GM23338 (cell line): Measurements from ENCODE around the gene RAB40A.

ENCODE experiments used
- EZH2 ChIP-seq: fragments of 200-600 bp; sonication (generic); IDR thresholded peaks from one replicate; pipeline ENCODE4 v1.8.0; 2017; ENCODE audit warnings: antibody characterized with exemption, mild to moderate bottlenecking, low read depth; ENCODE audit not compliant: unreplicated experiment
- EZH2phosphoT487 ChIP-seq: fragments of 200-600 bp; sonication (generic); IDR thresholded peaks from one replicate; pipeline ENCODE4 v1.8.1; 2018; ENCODE audit warnings: antibody characterized with exemption; ENCODE audit not compliant: unreplicated experiment
- POLR2AphosphoS5 ChIP-seq: IDR thresholded peaks from 2 replicates; pipeline ENCODE4 v1.6.1; 2016; ENCODE audit warnings: antibody characterized with exemption, low read depth
- STAT1 ChIP-seq: IDR thresholded peaks from one replicate; pipeline ENCODE4 v1.6.1; 2016; ENCODE audit warnings: antibody characterized with exemption; ENCODE audit not compliant: unreplicated experiment
- TF ChIP-seq, protein P1 (sequence below), 2 experiments: fragments of 200-600 bp in 1 of 2; sonication (generic) in 1 of 2; conservative IDR thresholded peaks; 2 replicates each; pipeline versions ENCODE4 v1.5.1 to v1.6.1; 2016 to 2017; ENCODE audit warnings: antibody characterized with exemption in 2 of 2, low read depth in 2 of 2, mild to moderate bottlenecking in 2 of 2, moderate library complexity in 1 of 2
- TF ChIP-seq, protein P2 (sequence below): IDR thresholded peaks from one replicate; pipeline ENCODE4 v1.6.1; 2018; ENCODE audit warnings: antibody characterized with exemption; ENCODE audit not compliant: unreplicated experiment

DNA sequence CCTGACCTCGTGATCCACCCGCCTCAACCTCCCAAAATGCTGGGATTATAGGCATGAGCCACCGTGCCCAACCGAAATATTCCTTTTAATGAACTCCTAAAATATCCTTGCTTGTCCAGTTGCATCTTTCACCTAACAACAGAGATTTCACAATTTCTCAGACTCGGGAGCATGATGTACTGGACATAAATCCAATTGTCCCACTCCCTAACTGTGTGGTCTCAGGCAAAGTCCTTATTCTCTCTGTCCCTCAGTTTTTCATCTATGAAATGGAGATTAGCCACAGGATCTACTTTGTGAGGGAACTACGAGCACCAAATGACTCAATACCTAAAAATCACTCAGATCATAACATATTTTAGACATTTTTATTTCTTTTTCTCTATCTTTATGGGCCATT is 9.3 kb downstream of the RAB40A start:
- TF ChIP-seq, protein P1, sequence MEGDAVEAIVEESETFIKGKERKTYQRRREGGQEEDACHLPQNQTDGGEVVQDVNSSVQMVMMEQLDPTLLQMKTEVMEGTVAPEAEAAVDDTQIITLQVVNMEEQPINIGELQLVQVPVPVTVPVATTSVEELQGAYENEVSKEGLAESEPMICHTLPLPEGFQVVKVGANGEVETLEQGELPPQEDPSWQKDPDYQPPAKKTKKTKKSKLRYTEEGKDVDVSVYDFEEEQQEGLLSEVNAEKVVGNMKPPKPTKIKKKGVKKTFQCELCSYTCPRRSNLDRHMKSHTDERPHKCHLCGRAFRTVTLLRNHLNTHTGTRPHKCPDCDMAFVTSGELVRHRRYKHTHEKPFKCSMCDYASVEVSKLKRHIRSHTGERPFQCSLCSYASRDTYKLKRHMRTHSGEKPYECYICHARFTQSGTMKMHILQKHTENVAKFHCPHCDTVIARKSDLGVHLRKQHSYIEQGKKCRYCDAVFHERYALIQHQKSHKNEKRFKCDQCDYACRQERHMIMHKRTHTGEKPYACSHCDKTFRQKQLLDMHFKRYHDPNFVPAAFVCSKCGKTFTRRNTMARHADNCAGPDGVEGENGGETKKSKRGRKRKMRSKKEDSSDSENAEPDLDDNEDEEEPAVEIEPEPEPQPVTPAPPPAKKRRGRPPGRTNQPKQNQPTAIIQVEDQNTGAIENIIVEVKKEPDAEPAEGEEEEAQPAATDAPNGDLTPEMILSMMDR (conservative IDR thresholded peaks at IDR 0.05; ENCODE audit: low read depth in 2 of 2): no peak
- TF ChIP-seq EZH2 (no peak), POLR2AphosphoS5 (no peak), STAT1 (no peak), EZH2phosphoT487 (no peak)
- TF ChIP-seq, protein P2, sequence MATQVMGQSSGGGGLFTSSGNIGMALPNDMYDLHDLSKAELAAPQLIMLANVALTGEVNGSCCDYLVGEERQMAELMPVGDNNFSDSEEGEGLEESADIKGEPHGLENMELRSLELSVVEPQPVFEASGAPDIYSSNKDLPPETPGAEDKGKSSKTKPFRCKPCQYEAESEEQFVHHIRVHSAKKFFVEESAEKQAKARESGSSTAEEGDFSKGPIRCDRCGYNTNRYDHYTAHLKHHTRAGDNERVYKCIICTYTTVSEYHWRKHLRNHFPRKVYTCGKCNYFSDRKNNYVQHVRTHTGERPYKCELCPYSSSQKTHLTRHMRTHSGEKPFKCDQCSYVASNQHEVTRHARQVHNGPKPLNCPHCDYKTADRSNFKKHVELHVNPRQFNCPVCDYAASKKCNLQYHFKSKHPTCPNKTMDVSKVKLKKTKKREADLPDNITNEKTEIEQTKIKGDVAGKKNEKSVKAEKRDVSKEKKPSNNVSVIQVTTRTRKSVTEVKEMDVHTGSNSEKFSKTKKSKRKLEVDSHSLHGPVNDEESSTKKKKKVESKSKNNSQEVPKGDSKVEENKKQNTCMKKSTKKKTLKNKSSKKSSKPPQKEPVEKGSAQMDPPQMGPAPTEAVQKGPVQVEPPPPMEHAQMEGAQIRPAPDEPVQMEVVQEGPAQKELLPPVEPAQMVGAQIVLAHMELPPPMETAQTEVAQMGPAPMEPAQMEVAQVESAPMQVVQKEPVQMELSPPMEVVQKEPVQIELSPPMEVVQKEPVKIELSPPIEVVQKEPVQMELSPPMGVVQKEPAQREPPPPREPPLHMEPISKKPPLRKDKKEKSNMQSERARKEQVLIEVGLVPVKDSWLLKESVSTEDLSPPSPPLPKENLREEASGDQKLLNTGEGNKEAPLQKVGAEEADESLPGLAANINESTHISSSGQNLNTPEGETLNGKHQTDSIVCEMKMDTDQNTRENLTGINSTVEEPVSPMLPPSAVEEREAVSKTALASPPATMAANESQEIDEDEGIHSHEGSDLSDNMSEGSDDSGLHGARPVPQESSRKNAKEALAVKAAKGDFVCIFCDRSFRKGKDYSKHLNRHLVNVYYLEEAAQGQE: no peak
